22Rv1 (cell line): ENCODE data around the gene NREP.

Experiments used
- H3K27ac ChIP-seq: fragments of 450-650 bp; 2 replicates; pipeline ENCODE4 v1.5.1; 2017
- CTCF ChIP-seq: fragments of 450-650 bp; IDR thresholded peaks from 2 replicates; pipeline ENCODE4 v1.5.1; 2017; ENCODE audit warnings: mild to moderate bottlenecking
- ZFX ChIP-seq: fragments of 450-650 bp; IDR thresholded peaks from 2 replicates; pipeline ENCODE4 v1.6.1; 2017; ENCODE audit warnings: antibody characterized with exemption, borderline replicate concordance

NREP gene

GRCh38 chr5:111743988-111744387, 13.0 kb downstream of the NREP start:
- H3K27ac ChIP-seq = no peak overlapping the region

GRCh38 chr5:111743512-111743911, 13.5 kb downstream of the NREP start:
- no peak for TF ChIP-seq CTCF
- TF ChIP-seq ZFX = no peak
- H3K27ac ChIP-seq = no peak overlapping the region

More at GRCh38 chr5:111743988-111744387, 13.0 kb downstream of the NREP start:
- TF ChIP-seq ZFX (no peak), CTCF (no peak)

GRCh38 chr5:111742177-111742994, 14.6 kb downstream of the NREP start:
- TF ChIP-seq CTCF (no peak), ZFX (no peak)
- H3K27ac ChIP-seq = no peak overlapping the region

- no peak for TF ChIP-seq ZFX
- TF ChIP-seq CTCF = no peak
- H3K27ac ChIP-seq = no peak overlapping the region
Observed at GRCh38 chr5:111741278-111741677, 15.7 kb downstream of the NREP start.

GRCh38 chr5:111739416-111739815, 17.6 kb downstream of the NREP start:
- H3K27ac ChIP-seq = no peak overlapping the region
- no peak for TF ChIP-seq ZFX
- no peak for TF ChIP-seq CTCF

GRCh38 chr5:111738118-111738517, 18.9 kb downstream of the NREP start:
- H3K27ac ChIP-seq = no peak overlapping the region
- TF ChIP-seq ZFX (no peak), CTCF (no peak)

- no peak for TF ChIP-seq CTCF
- no peak for TF ChIP-seq ZFX
- H3K27ac ChIP-seq = no peak overlapping the region
Observed at GRCh38 chr5:111737716-111738115, 19.3 kb downstream of the NREP start.
